GM12878 (cell line): ENCODE measurements around the gene SWT1. TPM values are rescaled to one million over a fixed set of nuclear protein-coding genes. Genes with fewer than 3 reads are reported as not detected.
A peak's percentile ranks its signal among the peaks of the same experiment; 100 is the strongest.

Source experiments
- ATAC-seq: fragments of 200-7000 bp; cut with Tn5 transposase; 3 replicates; pipeline ENCODE4 v1.9.1; 2020; ENCODE audit warnings: mild to moderate bottlenecking, moderate library complexity
- BruUV-seq: library from RNA; stranded (reverse); fragments of 400-500 nt; replicated peaks from 2 replicates; lab custom pipeline; 2021; lab: Mats Ljungman, UMichigan
- CTCF ChIA-PET: fragments of 300-600 bp; sonication (Branson Sonifier 250); formaldehyde crosslinking; extraction: SDS; loops from one replicate; lab custom pipeline; 2021; ENCODE audit warnings: inconsistent platforms; lab: Yijun Ruan, JAX
- POLR2A ChIA-PET: fragments of 350-600 bp; formaldehyde crosslinking; extraction: SDS; loops from one replicate; lab custom pipeline; 2021; ENCODE audit warnings: inconsistent platforms; lab: Charles Lee
- RAD21 ChIA-PET: fragments of 300-600 bp; sonication (Branson Sonifier 250); formaldehyde crosslinking; loops from one replicate; lab custom pipeline; 2023; ENCODE audit warnings: antibody characterized with exemption; ENCODE audit not compliant: unreplicated experiment; lab: Charles Lee
- SMC1A ChIA-PET: fragments of 300-600 bp; sonication (Branson Sonifier 250); formaldehyde crosslinking; loops from one replicate; lab custom pipeline; 2023; ENCODE audit not compliant: unreplicated experiment, uncharacterized antibody; lab: Charles Lee
- DNase-seq: peaks from one replicate; pipeline ENCODE4 v3.0.0-alpha.2; 2011; ENCODE audit warnings: low read depth, low spot score
- FAIRE-seq: peaks from 3 replicates; lab custom pipeline; 2011; peaks lifted over from hg19 to GRCh38; lab: Jason Lieb, UNC
- H2AFZ ChIP-seq: 2 replicates; pipeline ENCODE4 v1.6.0; 2011; ENCODE audit warnings: low read depth, low read length, control low read depth; ENCODE audit not compliant: control insufficient read depth
- H3K27ac ChIP-seq: 2 replicates; pipeline ENCODE4 v1.5.1; 2011; ENCODE audit warnings: control low read depth; ENCODE audit not compliant: control insufficient read depth, insufficient read depth
- H3K27me3 ChIP-seq, 2 experiments: replicated peaks in 1 of 2; 2 replicates each; pipeline versions ENCODE4 v1.6.0 to v1.6.1; 2011; ENCODE audit warnings: low read length in 1 of 2; ENCODE audit not compliant: control insufficient read depth in 2 of 2, insufficient read depth in 2 of 2
- H3K36me3 ChIP-seq, 2 experiments: 2 replicates each; pipeline ENCODE4 v1.5.1; 2011; ENCODE audit warnings: low read length in 1 of 2; ENCODE audit not compliant: control insufficient read depth in 2 of 2, insufficient read depth in 2 of 2
- H3K4me1 ChIP-seq: 2 replicates; pipeline ENCODE4 v1.6.1; 2011; ENCODE audit warnings: mild to moderate bottlenecking, low read length, moderate library complexity, mixed read lengths; ENCODE audit not compliant: control insufficient read depth, insufficient read depth
- H3K4me2 ChIP-seq: 2 replicates; pipeline ENCODE4 v1.6.0; 2011; ENCODE audit warnings: control low read depth; ENCODE audit not compliant: control insufficient read depth, insufficient read depth
- H3K4me3 ChIP-seq: fragments of 200-600 bp; sonication (generic); 2 replicates; pipeline ENCODE4 v1.5.1; 2016
- H3K79me2 ChIP-seq: 2 replicates; pipeline ENCODE4 v1.6.0; 2011; ENCODE audit warnings: low read length; ENCODE audit not compliant: control insufficient read depth, insufficient read depth
- H3K9ac ChIP-seq: 2 replicates; pipeline ENCODE4 v1.8.0; 2011; ENCODE audit warnings: low read length, control low read depth, mixed read lengths; ENCODE audit not compliant: control insufficient read depth, insufficient read depth
- H3K9me3 ChIP-seq: replicated peaks from 3 replicates; pipeline ENCODE4 v1.5.1; 2011; ENCODE audit warnings: mild to moderate bottlenecking, low read length; ENCODE audit not compliant: control insufficient read depth, insufficient read depth
- H4K20me1 ChIP-seq: 2 replicates; pipeline ENCODE4 v1.6.0; 2011; ENCODE audit not compliant: control insufficient read depth, insufficient read depth
- CBX5 ChIP-seq: sonication (generic); IDR thresholded peaks from 2 replicates; pipeline ENCODE4 v1.6.1; 2016; ENCODE audit warnings: low read depth, moderate library complexity, mild to moderate bottlenecking, inconsistent platforms
- FOXK2 ChIP-seq: fragments of 450-650 bp; IDR thresholded peaks from 2 replicates; pipeline ENCODE4 v1.6.1; 2017; ENCODE audit warnings: mild to moderate bottlenecking, moderate library complexity
- USF1 ChIP-seq: IDR thresholded peaks from 2 replicates; pipeline ENCODE4 v1.6.1; 2011; ENCODE audit warnings: borderline replicate concordance, low read depth, mild to moderate bottlenecking, moderate library complexity, mixed read lengths, low read length; ENCODE audit not compliant: insufficient read depth; ENCODE audit errors: extremely low read length
- USF2 ChIP-seq: IDR thresholded peaks from 2 replicates; pipeline ENCODE4 v1.6.1; 2011; ENCODE audit warnings: low read depth, low read length, improper control_type of control experiment, borderline replicate concordance
- WGBS: methylation state at CpG from one replicate; pipeline ENCODE4 v1.1.6; 2016; ENCODE audit warnings: low lambda C conversion rate; ENCODE audit not compliant: insufficient replicate concordance, insufficient coverage; ENCODE audit errors: missing lambda C conversion rate; 5-methylcytosine and 5-hydroxymethylcytosine counted together
- in situ Hi-C: fragments of 300-500 bp; cut with MboI; formaldehyde crosslinking; loops from 9 replicates; pipeline ENCODE4 v1.14.3; 2018; ENCODE audit warnings: mixed read lengths
- intact Hi-C: fragments of 100-400 bp; cut with micrococcal nuclease; formaldehyde crosslinking; loops from one replicate; pipeline ENCODE4 v1.14.2; 2022; ENCODE audit not compliant: unreplicated experiment
- polyA plus RNA-seq, 11 experiments: library from polyadenylated mRNA; depleted of rRNA in 4 of 11; unstranded in 6 of 11; stranded (reverse) in 5 of 11; fragments of >200 nt; fragmentation: Nextera tagmentation in 4 of 11; fragmentation: Illumina TruSeq in 1 of 11; extraction: Ambion mirVana in 4 of 11; extraction: Trizol in 1 of 11; gene quantifications; 1 replicate in 1 of 11; 2 replicates in 10 of 11; pipeline versions ENCODE4 v1.2.1 to v1.2.3, GENCODE V29; 2011 to 2016; ENCODE audit warnings: inconsistent platforms in 2 of 11, missing spikeins in 2 of 11, low read depth in 1 of 11
- total RNA-seq, 4 experiments: library from RNA; depleted of rRNA in 3 of 4; stranded (reverse); fragments of >200 nt in 3 of 4; fragmentation: Illumina TruSeq in 1 of 4; extraction: Trizol in 1 of 4; gene quantifications; 2 replicates each; pipeline versions ENCODE4 v1.2.1 to v1.2.3, GENCODE V29; 2013 to 2021

Gene SWT1
- total and polyA plus RNA-seq, 10 of the 15 experiments (the other 5 are each of a cell fraction or from before 2014, with no cell fraction given), result 1.0 to 4.2 (median 2.6) TPM

- WGBS, result 100% methylated on average over 1 of the region's 1 CpG
- DNase-seq (no peak), FAIRE-seq (no peak), ATAC-seq (no peak)
- no TSS peak for BruUV-seq
- SMC1A ChIA-PET, result no interaction called here
- no peaks in the 10 kb centered on the region for H4K20me1 ChIP-seq
- POLR2A ChIA-PET, result no interaction called here
- H3K79me2 ChIP-seq, result no peaks in the 10 kb centered on the region
- no peak overlapping the region for H3K4me3 ChIP-seq
- peaks cover 0 to 15% of the 10 kb centered on the region in 2 experiments; a peak in 1 of 4 replicates for H3K36me3 ChIP-seq
- H3K4me2 ChIP-seq, result no peak overlapping the region
- no peaks in the 10 kb centered on the region for H3K4me1 ChIP-seq
- H2AFZ ChIP-seq, result no peak overlapping the region
- no peak overlapping the region for H3K27ac ChIP-seq
- TF ChIP-seq CBX5 (peak; percentile 83; the same call in 1 of the 2 replicates), USF2 (no peak)
- in situ Hi-C loops (no loop called here), intact Hi-C loops (no loop called here)
- peaks cover 8% of the 10 kb centered on the region; the same call in 2 of the 3 replicates for H3K9me3 ChIP-seq
- RAD21 ChIA-PET, result no interaction called here
- H3K9ac ChIP-seq, result no peak overlapping the region
- CTCF ChIA-PET, result interaction anchor here (0.6 to 0.8 kb wide), 2 partner anchors 41 to 50 kb away, joined by 3 to 4 read pairs; no protein-coding TSS in a partner anchor
- H3K27me3 ChIP-seq, result no peaks in the 10 kb centered on the region
Measured at GRCh38 chr1:185132534-185132933, 24.4 kb upstream of the SWT1 start.

- POLR2A ChIA-PET, result no interaction called here
- in situ Hi-C loops (no loop called here), intact Hi-C loops (no loop called here)
- WGBS, result 100% methylated on average over 1 of the region's 1 CpG
- H3K27me3 ChIP-seq, result no peaks in the 10 kb centered on the region
- no peak for FAIRE-seq
- TF ChIP-seq USF1 (no peak), FOXK2 (no peak)
- H3K9me3 ChIP-seq, result peaks cover 3% of the 10 kb centered on the region; the same call in 2 of the 3 replicates
- no TSS peak for BruUV-seq
- no peak overlapping the region for H2AFZ ChIP-seq
- SMC1A ChIA-PET, result interaction anchor here (1.3 to 1.8 kb wide), 2 partner anchors 15 to 19 kb away, joined by 4 to 7 read pairs; partner anchors contain the start of genes SWT1 and TRMT1L
- H3K27ac ChIP-seq, result no peak overlapping the region
- RAD21 ChIA-PET, result no interaction called here
- no peak for DNase-seq
- peaks cover 0 to 16% of the 10 kb centered on the region in 2 experiments; a peak in 1 of 4 replicates for H3K36me3 ChIP-seq
- no peak for ATAC-seq
- no peak overlapping the region for H3K4me2 ChIP-seq
- no peaks in the 10 kb centered on the region for H4K20me1 ChIP-seq
- no peaks in the 10 kb centered on the region for H3K4me1 ChIP-seq
- H3K79me2 ChIP-seq, result no peaks in the 10 kb centered on the region
- H3K9ac ChIP-seq, result no peak overlapping the region
- no peak overlapping the region for H3K4me3 ChIP-seq
- CTCF ChIA-PET, result interaction anchor here (0.6 kb wide), 1 partner anchor 32 kb away, joined by 3 read pairs; no protein-coding TSS in a partner anchor
Measured at GRCh38 chr1:185137896-185138545, 18.9 kb upstream of the SWT1 start.
